GM23338 (cell line): ENCODE results near the gene PCDHGA10. TPM values are rescaled to one million over a fixed set of nuclear protein-coding genes. Genes with fewer than 3 reads are reported as not detected.

Experiments
- ATAC-seq: fragments of 200-7000 bp; cut with Tn5 transposase; 3 replicates; pipeline ENCODE4 v1.9.1; 2020
- DNase-seq: peaks from one replicate; pipeline ENCODE4 v3.0.0-alpha.2; 2015; ENCODE audit warnings: low spot score
- H2AFZ ChIP-seq: fragments of 200-600 bp; sonication (generic); 2 replicates; pipeline ENCODE4 v1.8.0; 2016; ENCODE audit warnings: antibody characterized with exemption, mild to moderate bottlenecking, moderate library complexity
- H3F3A ChIP-seq: fragments of 200-600 bp; sonication (generic); replicated peaks from 2 replicates; pipeline ENCODE4 v1.8.0; 2017; ENCODE audit warnings: antibody characterized with exemption, mixed run types, low read depth
- H3K27ac ChIP-seq: fragments of 200-600 bp; sonication (generic); 2 replicates; pipeline ENCODE4 v1.6.1; 2016; ENCODE audit warnings: low read depth
- H3K27me3 ChIP-seq: fragments of 200-600 bp; sonication (generic); 2 replicates; pipeline ENCODE4 v1.8.0; 2016; ENCODE audit warnings: mild to moderate bottlenecking, mixed run types, moderate library complexity; ENCODE audit not compliant: insufficient read depth
- H3K36me3 ChIP-seq: fragments of 200-600 bp; sonication (generic); 2 replicates; pipeline ENCODE4 v1.8.0; 2016; ENCODE audit warnings: mild to moderate bottlenecking; ENCODE audit not compliant: insufficient read depth
- H3K4me1 ChIP-seq: fragments of 200-600 bp; sonication (generic); 2 replicates; pipeline ENCODE4 v1.8.0; 2016; ENCODE audit warnings: mild to moderate bottlenecking, moderate library complexity; ENCODE audit not compliant: insufficient read depth
- H3K4me2 ChIP-seq: fragments of 200-600 bp; sonication (generic); 2 replicates; pipeline ENCODE4 v1.7.1; 2017; ENCODE audit warnings: mixed run types
- H3K4me3 ChIP-seq: fragments of 200-600 bp; sonication (generic); 2 replicates; pipeline ENCODE4 v1.6.1; 2016; ENCODE audit warnings: mixed run types
- H3K79me2 ChIP-seq: fragments of 200-600 bp; sonication (generic); replicated peaks from 2 replicates; pipeline ENCODE4 v1.8.0; 2017; ENCODE audit warnings: mild to moderate bottlenecking; ENCODE audit not compliant: insufficient read depth
- H3K9me2 ChIP-seq: fragments of 200-600 bp; sonication (generic); 2 replicates; pipeline ENCODE4 v1.8.0; 2017; ENCODE audit not compliant: insufficient read depth
- H4K20me1 ChIP-seq: fragments of 200-600 bp; sonication (generic); replicated peaks from 2 replicates; pipeline ENCODE4 v1.8.0; 2017; ENCODE audit warnings: mild to moderate bottlenecking; ENCODE audit not compliant: insufficient read depth
- H3K27ac Mint-ChIP-seq: 2 replicates; pipeline ENCODE4 v1.8.0; 2020; ENCODE audit warnings: inconsistent platforms, mild to moderate bottlenecking, moderate library complexity, mixed read lengths
- H3K27me3 Mint-ChIP-seq: 3 replicates; pipeline ENCODE4 v1.8.0; 2022; ENCODE audit warnings: low read depth, mild to moderate bottlenecking, moderate library complexity, mixed read lengths, inconsistent platforms; ENCODE audit not compliant: insufficient read depth, poor library complexity
- H3K36me3 Mint-ChIP-seq: 3 replicates; pipeline ENCODE4 v1.8.0; 2021; ENCODE audit warnings: low read depth, mild to moderate bottlenecking, inconsistent platforms, moderate library complexity, mixed read lengths
- H3K4me1 Mint-ChIP-seq: 3 replicates; pipeline ENCODE4 v1.8.0; 2020; ENCODE audit warnings: mild to moderate bottlenecking, inconsistent platforms, mixed read lengths
- H3K4me3 Mint-ChIP-seq: 3 replicates; pipeline ENCODE4 v1.8.0; 2021; ENCODE audit warnings: moderate library complexity, mild to moderate bottlenecking, inconsistent platforms, mixed read lengths
- H3K9me3 Mint-ChIP-seq: 3 replicates; pipeline ENCODE4 v1.8.0; 2020; ENCODE audit warnings: moderate library complexity, mild to moderate bottlenecking, inconsistent platforms, mixed read lengths
- CREB1 ChIP-seq: fragments of 250-450 bp; sonication (Bioruptor Pico); IDR thresholded peaks from 2 replicates; pipeline ENCODE4 v1.5.0; 2020; ENCODE audit warnings: low read depth, mild to moderate bottlenecking, moderate library complexity
- EZH2 ChIP-seq: fragments of 200-600 bp; sonication (generic); IDR thresholded peaks from one replicate; pipeline ENCODE4 v1.8.0; 2017; ENCODE audit warnings: antibody characterized with exemption, mild to moderate bottlenecking, low read depth; ENCODE audit not compliant: unreplicated experiment
- EZH2phosphoT487 ChIP-seq: fragments of 200-600 bp; sonication (generic); IDR thresholded peaks from one replicate; pipeline ENCODE4 v1.8.1; 2018; ENCODE audit warnings: antibody characterized with exemption; ENCODE audit not compliant: unreplicated experiment
- JUNB ChIP-seq: IDR thresholded peaks from one replicate; pipeline ENCODE4 v1.6.1; 2016; ENCODE audit warnings: antibody characterized with exemption; ENCODE audit not compliant: unreplicated experiment
- NANOG ChIP-seq: IDR thresholded peaks from 2 replicates; pipeline ENCODE4 v1.6.1; 2016; ENCODE audit warnings: antibody characterized with exemption, borderline replicate concordance
- POLR2AphosphoS5 ChIP-seq: IDR thresholded peaks from 2 replicates; pipeline ENCODE4 v1.6.1; 2016; ENCODE audit warnings: antibody characterized with exemption, low read depth
- STAT1 ChIP-seq: IDR thresholded peaks from one replicate; pipeline ENCODE4 v1.6.1; 2016; ENCODE audit warnings: antibody characterized with exemption; ENCODE audit not compliant: unreplicated experiment
- ZNF114 ChIP-seq: fragments of 250-450 bp; sonication (Bioruptor Pico); IDR thresholded peaks from 2 replicates; pipeline ENCODE4 v1.5.0; 2020; ENCODE audit warnings: mild to moderate bottlenecking, moderate library complexity
- ZNF331 ChIP-seq: fragments of 250-450 bp; sonication (Bioruptor Pico); IDR thresholded peaks from 2 replicates; pipeline ENCODE4 v1.5.0; 2020; ENCODE audit warnings: low read depth, mild to moderate bottlenecking, moderate library complexity
- polyA plus RNA-seq: library from polyadenylated mRNA; unstranded; fragments of >200 nt; fragmentation: Nextera tagmentation; extraction: Ambion mirVana; gene quantifications from 2 replicates; pipeline ENCODE4 v1.2.1, GENCODE V29; 2016
- total RNA-seq: library from RNA; depleted of rRNA; stranded (reverse); fragments of >200 nt; shearing (Covaris generic); gene quantifications from 2 replicates; pipeline ENCODE4 v1.2.3, GENCODE V29; 2014
- TF ChIP-seq, protein P1 (sequence below), 2 experiments: fragments of 200-600 bp in 1 of 2; sonication (generic) in 1 of 2; conservative IDR thresholded peaks; 2 replicates each; pipeline versions ENCODE4 v1.5.1 to v1.6.1; 2016 to 2017; ENCODE audit warnings: antibody characterized with exemption in 2 of 2, low read depth in 2 of 2, mild to moderate bottlenecking in 2 of 2, moderate library complexity in 1 of 2
- TF ChIP-seq, protein P2 (sequence below): IDR thresholded peaks from 2 replicates; pipeline ENCODE4 v1.6.1; 2016; ENCODE audit warnings: antibody characterized with exemption
- TF ChIP-seq, protein P3 (sequence below): IDR thresholded peaks from one replicate; pipeline ENCODE4 v1.6.1; 2018; ENCODE audit warnings: antibody characterized with exemption; ENCODE audit not compliant: unreplicated experiment
- TF ChIP-seq, protein P4 (sequence below): fragments of 250-450 bp; sonication (Bioruptor Pico); IDR thresholded peaks from 2 replicates; pipeline ENCODE4 v1.5.0; 2020; ENCODE audit warnings: mild to moderate bottlenecking, moderate library complexity

The PCDHGA10 gene
- total and polyA plus RNA-seq, 2 experiments from 2014 or later, result 2.1 to 6.5 TPM

DNA sequence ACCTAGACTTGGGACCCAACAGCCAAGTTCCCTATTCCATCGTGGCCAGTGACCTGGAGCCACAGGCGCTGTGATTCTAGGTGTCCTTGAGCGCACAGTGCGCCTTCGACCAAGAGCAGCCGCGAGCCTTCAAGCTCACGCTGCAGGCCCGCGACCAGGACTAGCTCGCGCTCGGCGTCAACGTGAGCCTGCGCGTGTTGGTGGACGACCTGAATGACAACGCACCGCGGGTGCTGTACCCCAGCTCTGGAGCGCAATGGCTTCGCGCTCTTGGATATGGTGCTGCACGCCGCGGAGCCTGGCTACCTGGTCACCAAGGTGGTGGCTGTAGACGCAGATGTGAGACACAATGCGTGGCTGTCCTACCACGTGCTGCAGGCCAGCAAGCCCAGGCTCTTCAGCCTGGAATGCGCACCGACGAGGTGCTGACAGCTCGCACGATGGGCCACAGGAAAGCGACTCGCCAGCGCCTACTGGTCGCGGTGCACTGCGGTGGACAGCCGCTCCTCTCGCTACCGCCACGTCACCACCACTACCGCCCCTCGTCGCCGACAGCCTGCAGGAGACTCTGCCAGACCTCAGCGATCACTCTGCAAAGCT is 28.9 kb downstream of the PCDHGA10 start:
- Histone ChIP-seq H3K36me3 (no peaks in the 10 kb centered on the region), H3K27ac (no peak overlapping the region), H2AFZ (no peak overlapping the region), H3K4me2 (no peak overlapping the region), H3F3A (no peaks in the 10 kb centered on the region), H3K79me2 (no peaks in the 10 kb centered on the region), H3K4me3 (no peak overlapping the region), H3K4me1 (peaks cover 10% of the 10 kb centered on the region), H3K9me2 (no peaks in the 10 kb centered on the region), H4K20me1 (no peaks in the 10 kb centered on the region; the same call in 1 of the 2 replicates), H3K27me3 (no peaks in the 10 kb centered on the region)
- TF ChIP-seq, protein P1, sequence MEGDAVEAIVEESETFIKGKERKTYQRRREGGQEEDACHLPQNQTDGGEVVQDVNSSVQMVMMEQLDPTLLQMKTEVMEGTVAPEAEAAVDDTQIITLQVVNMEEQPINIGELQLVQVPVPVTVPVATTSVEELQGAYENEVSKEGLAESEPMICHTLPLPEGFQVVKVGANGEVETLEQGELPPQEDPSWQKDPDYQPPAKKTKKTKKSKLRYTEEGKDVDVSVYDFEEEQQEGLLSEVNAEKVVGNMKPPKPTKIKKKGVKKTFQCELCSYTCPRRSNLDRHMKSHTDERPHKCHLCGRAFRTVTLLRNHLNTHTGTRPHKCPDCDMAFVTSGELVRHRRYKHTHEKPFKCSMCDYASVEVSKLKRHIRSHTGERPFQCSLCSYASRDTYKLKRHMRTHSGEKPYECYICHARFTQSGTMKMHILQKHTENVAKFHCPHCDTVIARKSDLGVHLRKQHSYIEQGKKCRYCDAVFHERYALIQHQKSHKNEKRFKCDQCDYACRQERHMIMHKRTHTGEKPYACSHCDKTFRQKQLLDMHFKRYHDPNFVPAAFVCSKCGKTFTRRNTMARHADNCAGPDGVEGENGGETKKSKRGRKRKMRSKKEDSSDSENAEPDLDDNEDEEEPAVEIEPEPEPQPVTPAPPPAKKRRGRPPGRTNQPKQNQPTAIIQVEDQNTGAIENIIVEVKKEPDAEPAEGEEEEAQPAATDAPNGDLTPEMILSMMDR (conservative IDR thresholded peaks at IDR 0.05; ENCODE audit: low read depth in 2 of 2), result no peak
- TF ChIP-seq EZH2, result no peak
- TF ChIP-seq ZNF114 (CRISPR knock-in tag), result no peak
- TF ChIP-seq, protein P2, sequence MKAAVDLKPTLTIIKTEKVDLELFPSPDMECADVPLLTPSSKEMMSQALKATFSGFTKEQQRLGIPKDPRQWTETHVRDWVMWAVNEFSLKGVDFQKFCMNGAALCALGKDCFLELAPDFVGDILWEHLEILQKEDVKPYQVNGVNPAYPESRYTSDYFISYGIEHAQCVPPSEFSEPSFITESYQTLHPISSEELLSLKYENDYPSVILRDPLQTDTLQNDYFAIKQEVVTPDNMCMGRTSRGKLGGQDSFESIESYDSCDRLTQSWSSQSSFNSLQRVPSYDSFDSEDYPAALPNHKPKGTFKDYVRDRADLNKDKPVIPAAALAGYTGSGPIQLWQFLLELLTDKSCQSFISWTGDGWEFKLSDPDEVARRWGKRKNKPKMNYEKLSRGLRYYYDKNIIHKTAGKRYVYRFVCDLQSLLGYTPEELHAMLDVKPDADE, result no peak
- no peak for TF ChIP-seq STAT1
- no peak for TF ChIP-seq NANOG
- no peak for TF ChIP-seq ZNF331 (CRISPR knock-in tag)
- no peak for TF ChIP-seq CREB1 (CRISPR knock-in tag)
- no peak for TF ChIP-seq POLR2AphosphoS5
- TF ChIP-seq EZH2phosphoT487, result no peak
- TF ChIP-seq, protein P3, sequence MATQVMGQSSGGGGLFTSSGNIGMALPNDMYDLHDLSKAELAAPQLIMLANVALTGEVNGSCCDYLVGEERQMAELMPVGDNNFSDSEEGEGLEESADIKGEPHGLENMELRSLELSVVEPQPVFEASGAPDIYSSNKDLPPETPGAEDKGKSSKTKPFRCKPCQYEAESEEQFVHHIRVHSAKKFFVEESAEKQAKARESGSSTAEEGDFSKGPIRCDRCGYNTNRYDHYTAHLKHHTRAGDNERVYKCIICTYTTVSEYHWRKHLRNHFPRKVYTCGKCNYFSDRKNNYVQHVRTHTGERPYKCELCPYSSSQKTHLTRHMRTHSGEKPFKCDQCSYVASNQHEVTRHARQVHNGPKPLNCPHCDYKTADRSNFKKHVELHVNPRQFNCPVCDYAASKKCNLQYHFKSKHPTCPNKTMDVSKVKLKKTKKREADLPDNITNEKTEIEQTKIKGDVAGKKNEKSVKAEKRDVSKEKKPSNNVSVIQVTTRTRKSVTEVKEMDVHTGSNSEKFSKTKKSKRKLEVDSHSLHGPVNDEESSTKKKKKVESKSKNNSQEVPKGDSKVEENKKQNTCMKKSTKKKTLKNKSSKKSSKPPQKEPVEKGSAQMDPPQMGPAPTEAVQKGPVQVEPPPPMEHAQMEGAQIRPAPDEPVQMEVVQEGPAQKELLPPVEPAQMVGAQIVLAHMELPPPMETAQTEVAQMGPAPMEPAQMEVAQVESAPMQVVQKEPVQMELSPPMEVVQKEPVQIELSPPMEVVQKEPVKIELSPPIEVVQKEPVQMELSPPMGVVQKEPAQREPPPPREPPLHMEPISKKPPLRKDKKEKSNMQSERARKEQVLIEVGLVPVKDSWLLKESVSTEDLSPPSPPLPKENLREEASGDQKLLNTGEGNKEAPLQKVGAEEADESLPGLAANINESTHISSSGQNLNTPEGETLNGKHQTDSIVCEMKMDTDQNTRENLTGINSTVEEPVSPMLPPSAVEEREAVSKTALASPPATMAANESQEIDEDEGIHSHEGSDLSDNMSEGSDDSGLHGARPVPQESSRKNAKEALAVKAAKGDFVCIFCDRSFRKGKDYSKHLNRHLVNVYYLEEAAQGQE, result no peak
- TF ChIP-seq, protein P4, sequence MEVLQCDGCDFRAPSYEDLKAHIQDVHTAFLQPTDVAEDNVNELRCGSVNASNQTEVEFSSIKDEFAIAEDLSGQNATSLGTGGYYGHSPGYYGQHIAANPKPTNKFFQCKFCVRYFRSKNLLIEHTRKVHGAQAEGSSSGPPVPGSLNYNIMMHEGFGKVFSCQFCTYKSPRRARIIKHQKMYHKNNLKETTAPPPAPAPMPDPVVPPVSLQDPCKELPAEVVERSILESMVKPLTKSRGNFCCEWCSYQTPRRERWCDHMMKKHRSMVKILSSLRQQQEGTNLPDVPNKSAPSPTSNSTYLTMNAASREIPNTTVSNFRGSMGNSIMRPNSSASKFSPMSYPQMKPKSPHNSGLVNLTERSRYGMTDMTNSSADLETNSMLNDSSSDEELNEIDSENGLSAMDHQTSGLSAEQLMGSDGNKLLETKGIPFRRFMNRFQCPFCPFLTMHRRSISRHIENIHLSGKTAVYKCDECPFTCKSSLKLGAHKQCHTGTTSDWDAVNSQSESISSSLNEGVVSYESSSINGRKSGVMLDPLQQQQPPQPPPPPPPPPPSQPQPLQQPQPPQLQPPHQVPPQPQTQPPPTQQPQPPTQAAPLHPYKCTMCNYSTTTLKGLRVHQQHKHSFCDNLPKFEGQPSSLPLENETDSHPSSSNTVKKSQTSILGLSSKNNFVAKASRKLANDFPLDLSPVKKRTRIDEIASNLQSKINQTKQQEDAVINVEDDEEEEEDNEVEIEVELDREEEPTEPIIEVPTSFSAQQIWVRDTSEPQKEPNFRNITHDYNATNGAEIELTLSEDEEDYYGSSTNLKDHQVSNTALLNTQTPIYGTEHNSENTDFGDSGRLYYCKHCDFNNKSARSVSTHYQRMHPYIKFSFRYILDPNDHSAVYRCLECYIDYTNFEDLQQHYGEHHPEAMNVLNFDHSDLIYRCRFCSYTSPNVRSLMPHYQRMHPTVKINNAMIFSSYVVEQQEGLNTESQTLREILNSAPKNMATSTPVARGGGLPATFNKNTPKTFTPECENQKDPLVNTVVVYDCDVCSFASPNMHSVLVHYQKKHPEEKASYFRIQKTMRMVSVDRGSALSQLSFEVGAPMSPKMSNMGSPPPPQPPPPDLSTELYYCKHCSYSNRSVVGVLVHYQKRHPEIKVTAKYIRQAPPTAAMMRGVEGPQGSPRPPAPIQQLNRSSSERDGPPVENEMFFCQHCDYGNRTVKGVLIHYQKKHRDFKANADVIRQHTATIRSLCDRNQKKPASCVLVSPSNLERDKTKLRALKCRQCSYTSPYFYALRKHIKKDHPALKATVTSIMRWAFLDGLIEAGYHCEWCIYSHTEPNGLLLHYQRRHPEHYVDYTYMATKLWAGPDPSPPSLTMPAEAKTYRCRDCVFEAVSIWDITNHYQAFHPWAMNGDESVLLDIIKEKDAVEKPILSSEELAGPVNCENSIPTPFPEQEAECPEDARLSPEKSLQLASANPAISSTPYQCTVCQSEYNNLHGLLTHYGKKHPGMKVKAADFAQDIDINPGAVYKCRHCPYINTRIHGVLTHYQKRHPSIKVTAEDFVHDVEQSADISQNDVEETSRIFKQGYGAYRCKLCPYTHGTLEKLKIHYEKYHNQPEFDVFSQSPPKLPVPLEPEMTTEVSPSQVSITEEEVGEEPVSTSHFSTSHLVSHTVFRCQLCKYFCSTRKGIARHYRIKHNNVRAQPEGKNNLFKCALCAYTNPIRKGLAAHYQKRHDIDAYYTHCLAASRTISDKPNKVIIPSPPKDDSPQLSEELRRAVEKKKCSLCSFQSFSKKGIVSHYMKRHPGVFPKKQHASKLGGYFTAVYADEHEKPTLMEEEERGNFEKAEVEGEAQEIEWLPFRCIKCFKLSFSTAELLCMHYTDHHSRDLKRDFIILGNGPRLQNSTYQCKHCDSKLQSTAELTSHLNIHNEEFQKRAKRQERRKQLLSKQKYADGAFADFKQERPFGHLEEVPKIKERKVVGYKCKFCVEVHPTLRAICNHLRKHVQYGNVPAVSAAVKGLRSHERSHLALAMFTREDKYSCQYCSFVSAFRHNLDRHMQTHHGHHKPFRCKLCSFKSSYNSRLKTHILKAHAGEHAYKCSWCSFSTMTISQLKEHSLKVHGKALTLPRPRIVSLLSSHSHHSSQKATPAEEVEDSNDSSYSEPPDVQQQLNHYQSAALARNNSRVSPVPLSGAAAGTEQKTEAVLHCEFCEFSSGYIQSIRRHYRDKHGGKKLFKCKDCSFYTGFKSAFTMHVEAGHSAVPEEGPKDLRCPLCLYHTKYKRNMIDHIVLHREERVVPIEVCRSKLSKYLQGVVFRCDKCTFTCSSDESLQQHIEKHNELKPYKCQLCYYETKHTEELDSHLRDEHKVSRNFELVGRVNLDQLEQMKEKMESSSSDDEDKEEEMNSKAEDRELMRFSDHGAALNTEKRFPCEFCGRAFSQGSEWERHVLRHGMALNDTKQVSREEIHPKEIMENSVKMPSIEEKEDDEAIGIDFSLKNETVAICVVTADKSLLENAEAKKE (CRISPR knock-in tag), result no peak
- TF ChIP-seq JUNB, result no peak
- Mint-ChIP-seq H3K27me3 (no peaks in the 10 kb centered on the region), H3K4me3 (no peak overlapping the region), H3K27ac (no peak overlapping the region), H3K4me1 (peaks cover 9% of the 10 kb centered on the region), H3K9me3 (peaks cover 12% of the 10 kb centered on the region; the same call in 1 of the 3 replicates), H3K36me3 (peaks cover 14% of the 10 kb centered on the region)
- ATAC-seq (no peak), DNase-seq (no peak)
